Loucy (cell line): ENCODE results near the gene MARCHF9.

Experiments used
- CTCF ChIP-seq: fragments of 200-600 bp; sonication (generic); conservative IDR thresholded peaks from 2 replicates; pipeline ENCODE4 v1.5.1; 2014; ENCODE audit warnings: mild to moderate bottlenecking, antibody characterized with exemption, low read length
- EZH2phosphoT487 ChIP-seq: fragments of 200-600 bp; IDR thresholded peaks from 2 replicates; pipeline ENCODE4 v1.6.1; 2018; ENCODE audit warnings: antibody characterized with exemption, mild to moderate bottlenecking, moderate library complexity, borderline replicate concordance

- TF ChIP-seq CTCF: no peak
- TF ChIP-seq EZH2phosphoT487: no peak
Measured at GRCh38 chr12:57739387-57739786, 15.5 kb upstream of the MARCHF9 start.
